Right ventricle myocardium superior (tissue), 1 donor: ENCODE data around the gene BCL2A1. TPM values are rescaled to one million over a fixed set of nuclear protein-coding genes. Genes with fewer than 3 reads are reported as not detected.

Experiments
- ATAC-seq: fragments of 200-7000 bp; cut with Tn5 transposase; one replicate; pipeline ENCODE4 v1.9.1; 2020; ENCODE audit warnings: mild to moderate bottlenecking; ENCODE audit not compliant: poor library complexity
- DNase-seq: peaks from one replicate; pipeline ENCODE4 v3.0.0-alpha.2; 2020
- intact Hi-C: fragments of 100-400 bp; cut with DNase I; formaldehyde crosslinking; loops from one replicate; pipeline ENCODE4 v1.11.2; 2022
- total RNA-seq: library from RNA; stranded (reverse); fragmentation: NEBNext Ultra II Directional; extraction: Animal tissue kit (Norgen Biotek cat#: 25700); gene quantifications from one replicate; pipeline ENCODE4 v1.2.1, GENCODE V29; 2021
- donor health status: DM: no; HTN: yes; CAD: no; lungs with severe emphysema.

BCL2A1 gene
- total RNA-seq, 1 donor from 2014 or later: 0.43 TPM

GRCh38 chr15:79990997-79991334 lies 20.0 kb upstream of the BCL2A1 start:
- ATAC-seq: no peak
- no peak for DNase-seq
- intact Hi-C loops: loop anchor here (5.0 kb wide), 1 partner anchor 609 kb away; no protein-coding TSS in a partner anchor

- DNase-seq (no peak), ATAC-seq (no peak)
- intact Hi-C loops: loop anchor here (5.0 kb wide), 1 partner anchor 608 kb away; no protein-coding TSS in a partner anchor
Observed at GRCh38 chr15:79990280-79990996, 19.4 kb upstream of the BCL2A1 start.

GRCh38 chr15:79989682-79990081 lies 18.7 kb upstream of the BCL2A1 start:
- ATAC-seq (no peak), DNase-seq (no peak)
- intact Hi-C loops: loop anchor here (5.0 kb wide), 1 partner anchor 607 kb away; no protein-coding TSS in a partner anchor

DNA sequence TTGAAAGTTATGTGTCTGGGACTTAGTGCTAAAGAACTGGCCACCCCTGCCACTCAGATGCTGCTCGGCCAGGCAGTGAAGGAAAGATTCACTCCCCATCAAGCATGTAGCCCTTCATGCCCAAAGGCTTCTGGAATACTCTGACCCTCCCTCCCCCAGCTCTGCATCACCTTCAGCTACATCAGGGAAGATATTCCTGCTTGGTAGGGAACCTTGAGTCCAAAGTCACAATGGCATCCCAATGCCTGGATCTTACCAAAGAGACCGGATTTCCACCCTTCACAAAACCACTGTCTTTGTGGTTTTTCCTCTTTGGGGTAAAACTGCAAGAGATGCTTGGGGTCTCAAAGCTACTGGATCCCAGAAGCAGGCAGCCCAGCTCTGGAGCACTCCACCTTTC lies 18.2 kb upstream of the BCL2A1 start:
- intact Hi-C loops: no loop called here
- DNase-seq: no peak
- ATAC-seq: no peak

- no peak for ATAC-seq
- no peak for DNase-seq
- intact Hi-C loops: no loop called here
Observed at GRCh38 chr15:79988448-79989117, 17.6 kb upstream of the BCL2A1 start.

- no peak for ATAC-seq
- DNase-seq: no peak
- intact Hi-C loops: no loop called here
Observed at GRCh38 chr15:79987969-79988368, 17.0 kb upstream of the BCL2A1 start.

GRCh38 chr15:79987569-79987955 lies 16.6 kb upstream of the BCL2A1 start:
- intact Hi-C loops: no loop called here
- DNase-seq (no peak), ATAC-seq (no peak)

DNA sequence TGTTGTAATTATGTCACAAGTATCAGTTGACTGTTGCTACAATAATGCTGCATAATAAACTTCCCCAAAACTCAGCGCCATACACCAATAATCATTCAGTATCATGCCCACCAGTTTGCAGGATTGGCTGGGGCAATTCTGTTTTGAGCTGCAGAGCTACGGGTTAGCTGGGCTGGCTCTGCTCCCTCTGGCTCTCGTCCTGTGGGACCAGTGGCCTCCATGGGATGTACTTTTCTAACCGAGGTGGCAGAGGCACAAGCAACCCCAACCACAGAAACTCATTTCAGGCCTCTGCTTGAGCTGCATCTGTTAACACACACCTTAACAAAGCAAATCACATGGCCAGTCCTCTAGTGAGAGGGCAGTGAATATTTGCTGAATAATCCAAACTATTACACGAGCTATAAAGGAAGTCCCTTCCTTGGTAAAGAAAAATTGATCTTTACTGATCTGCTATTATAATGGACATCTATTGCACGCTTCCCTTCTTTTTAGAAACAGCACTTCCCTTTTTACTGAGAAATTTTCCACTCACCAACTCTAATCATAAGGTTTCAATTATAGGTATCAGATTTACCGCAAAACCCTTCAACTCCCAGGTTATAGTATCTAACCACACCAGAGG lies 10.9 kb upstream of the BCL2A1 start:
- ATAC-seq (no peak), DNase-seq (no peak)
- intact Hi-C loops: no loop called here

- DNase-seq (no peak), ATAC-seq (peak; percentile 86)
- intact Hi-C loops: no loop called here
Observed at GRCh38 chr15:79978655-79979514, 7.9 kb upstream of the BCL2A1 start.

GRCh38 chr15:79978260-79978654 lies 7.3 kb upstream of the BCL2A1 start:
- intact Hi-C loops: no loop called here
- no peak for DNase-seq
- peak; percentile 33 for ATAC-seq

DNA sequence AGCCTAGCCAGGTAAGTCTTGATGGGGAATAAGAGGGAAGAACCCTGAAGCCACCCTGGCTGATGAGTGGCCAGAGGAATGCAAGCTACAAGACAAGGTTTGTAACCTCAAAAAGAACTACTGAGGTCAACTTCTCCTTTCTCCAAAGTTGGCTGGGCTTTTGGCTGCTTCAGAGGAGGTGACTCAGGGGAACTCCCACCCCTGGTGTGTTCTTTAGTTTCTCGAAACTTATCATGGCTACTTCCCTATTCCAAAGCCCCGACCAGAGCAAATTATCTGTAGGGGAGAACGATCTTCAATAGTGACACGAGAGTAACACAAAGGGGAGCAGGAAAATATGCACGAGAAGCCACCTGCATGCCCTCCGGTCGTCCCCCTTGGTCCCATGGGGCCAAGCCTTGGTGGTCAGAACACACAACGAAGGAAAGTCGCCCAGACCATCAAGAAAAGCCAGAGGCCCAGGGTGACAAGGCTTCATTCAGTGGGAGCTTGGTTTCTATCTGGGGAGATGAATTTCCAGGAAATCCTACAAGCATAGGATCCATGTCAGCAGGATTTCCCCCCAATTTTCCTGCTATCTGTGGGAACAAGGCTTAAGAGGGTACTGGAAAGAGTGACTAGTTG lies 6.5 kb upstream of the BCL2A1 start:
- intact Hi-C loops: no loop called here
- ATAC-seq (peak; percentile 51), DNase-seq (no peak)

DNA sequence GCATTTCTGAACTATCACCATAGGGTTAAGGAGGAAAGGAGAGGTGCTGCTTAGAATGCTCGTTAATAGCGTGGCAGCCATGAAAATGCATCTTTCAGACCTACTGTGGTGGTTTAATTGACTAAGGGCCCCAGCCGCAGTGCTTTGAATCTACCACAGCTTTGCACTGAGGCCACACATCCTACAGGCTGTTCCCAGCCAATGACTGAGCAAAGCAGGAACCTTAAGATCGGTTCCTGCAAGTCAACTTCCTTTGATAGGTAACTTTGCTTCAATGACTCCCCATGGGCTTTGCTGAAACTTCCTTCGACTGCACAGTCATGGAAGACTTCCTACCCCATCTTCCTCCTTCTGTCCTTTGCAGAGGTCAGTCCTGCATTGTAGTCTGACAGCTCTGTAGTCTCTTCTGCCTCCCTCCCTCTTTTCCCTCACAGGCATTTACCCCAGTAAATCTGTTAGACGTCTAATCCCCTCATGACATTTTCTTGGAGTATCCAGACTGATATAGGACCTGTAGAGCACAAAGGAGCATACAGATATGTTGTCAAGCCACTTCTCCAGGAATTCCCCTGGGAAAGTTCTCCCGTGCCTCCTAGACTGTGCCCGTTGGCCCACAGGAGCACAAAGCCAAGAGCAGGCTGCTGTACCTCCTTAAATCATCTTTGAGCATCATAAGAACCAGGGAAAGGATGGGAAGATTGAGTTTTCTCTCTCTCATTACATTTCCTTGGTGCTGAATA lies 2.6 kb upstream of the BCL2A1 start:
- ATAC-seq (no peak), DNase-seq (no peak)
- intact Hi-C loops: no loop called here

- DNase-seq: no peak
- intact Hi-C loops: no loop called here
- ATAC-seq: no peak
Observed at GRCh38 chr15:79972863-79973262, 1.9 kb upstream of the BCL2A1 start.

DNA sequence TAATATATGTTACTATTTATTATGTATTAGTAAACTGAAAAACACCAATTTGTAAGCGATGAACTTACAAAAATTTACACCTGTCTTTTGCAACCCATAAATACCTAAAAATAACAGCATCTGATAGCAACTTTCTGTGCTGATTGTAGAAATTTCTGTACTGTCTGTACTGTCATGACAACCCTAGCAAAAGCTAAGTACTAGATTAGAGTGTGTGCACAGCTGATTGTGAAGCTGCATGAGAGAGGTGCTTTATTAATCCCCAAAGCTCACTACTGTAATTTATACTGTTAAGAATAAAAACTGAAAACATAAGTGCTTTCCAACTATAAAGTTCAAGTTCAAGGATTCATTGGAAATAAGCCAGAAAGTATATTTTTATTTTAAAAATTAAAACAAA lies 815 bp downstream of the BCL2A1 start:
- DNase-seq (no peak), ATAC-seq (no peak)
- intact Hi-C loops: no loop called here

- no peak for ATAC-seq
- no peak for DNase-seq
- intact Hi-C loops: no loop called here
Observed at GRCh38 chr15:79969146-79969545, 1.9 kb downstream of the BCL2A1 start.

DNA sequence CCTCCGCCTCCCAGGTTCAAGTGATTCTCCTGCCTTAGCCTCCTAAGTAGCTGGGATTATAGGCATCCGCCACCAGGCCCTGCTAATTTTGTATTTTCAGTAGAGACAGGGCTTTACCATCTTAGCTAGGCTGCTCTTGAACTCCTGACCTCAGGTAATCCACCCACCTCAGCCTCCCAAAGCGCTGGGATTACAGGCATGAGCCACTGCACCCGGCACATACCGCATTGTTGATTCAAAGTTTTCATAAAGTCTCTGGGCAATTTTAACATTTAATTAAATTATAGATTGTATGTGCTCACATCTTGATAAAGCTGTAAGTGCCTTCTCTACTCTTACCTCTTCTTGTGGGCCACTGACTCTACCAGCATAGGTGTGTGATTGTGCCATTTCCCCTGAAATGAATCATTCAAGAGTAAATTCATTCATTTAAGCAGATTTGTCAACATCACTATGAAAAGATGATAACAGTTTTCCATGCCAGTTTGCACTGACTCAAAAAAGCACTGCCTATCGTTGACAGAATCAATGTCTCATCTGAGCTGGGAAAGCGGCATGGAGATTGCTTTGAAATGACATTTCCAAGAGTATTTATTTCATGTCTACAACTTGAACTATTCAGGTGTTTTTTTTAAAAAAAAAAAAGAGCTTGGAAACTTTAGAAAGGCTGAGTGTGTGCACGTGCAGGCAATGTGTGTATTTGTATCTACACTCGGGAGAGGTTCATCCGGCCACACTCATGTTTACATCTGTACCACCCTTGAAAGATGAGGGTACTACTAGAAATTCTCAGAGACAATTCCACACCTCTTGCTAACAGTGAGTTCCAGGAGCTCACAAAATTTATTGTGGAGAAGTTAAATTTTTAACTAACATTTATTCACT lies 3.5 kb downstream of the BCL2A1 start:
- DNase-seq: no peak
- intact Hi-C loops: no loop called here
- no peak for ATAC-seq

GRCh38 chr15:79966634-79967297 lies 4.2 kb downstream of the BCL2A1 start:
- DNase-seq (no peak), ATAC-seq (no peak)
- intact Hi-C loops: no loop called here
